ENCODE data around the gene DPP6.

DPP6 gene

DNA sequence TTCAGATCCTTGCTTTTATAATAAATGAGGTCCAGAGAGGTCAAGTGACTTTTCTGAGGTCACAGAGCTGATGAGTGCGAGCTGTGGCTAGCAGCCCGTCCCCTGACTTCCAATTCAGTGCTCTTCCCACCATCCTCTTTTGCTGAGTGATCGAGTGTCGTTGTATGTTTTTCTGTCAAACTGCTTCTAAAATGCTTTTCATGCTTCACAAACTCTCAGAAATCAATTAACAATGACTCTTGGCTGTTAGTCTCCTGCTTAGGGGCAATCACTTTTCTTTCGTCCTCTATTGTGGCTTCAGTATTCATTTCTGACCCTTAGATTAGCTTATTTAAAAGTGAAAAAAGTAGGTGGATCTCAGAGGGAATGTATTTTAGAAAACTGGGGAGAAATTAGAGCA, 423.7 kb downstream of the DPP6 start:
- no peak for DNase-seq

DNA sequence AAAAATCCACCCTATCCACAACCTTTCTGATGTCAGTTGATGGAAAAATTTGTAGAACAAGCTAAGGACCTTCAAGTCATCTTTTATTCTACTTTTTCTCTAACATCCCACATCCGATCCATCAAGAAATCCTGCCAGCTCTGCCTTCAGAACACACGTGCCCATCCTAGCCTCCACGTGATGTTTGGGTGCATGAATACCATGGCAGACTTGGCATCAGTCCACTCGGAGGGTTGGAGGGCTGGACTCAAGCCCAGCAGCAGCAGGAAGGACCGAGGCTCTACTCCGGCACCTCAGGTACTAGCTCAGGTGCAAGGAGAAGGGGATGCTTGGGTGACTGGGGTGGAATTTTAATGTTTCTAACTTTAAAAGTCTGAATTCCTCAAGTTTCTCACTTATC, 428.6 kb downstream of the DPP6 start:
- no peak for DNase-seq

DNA sequence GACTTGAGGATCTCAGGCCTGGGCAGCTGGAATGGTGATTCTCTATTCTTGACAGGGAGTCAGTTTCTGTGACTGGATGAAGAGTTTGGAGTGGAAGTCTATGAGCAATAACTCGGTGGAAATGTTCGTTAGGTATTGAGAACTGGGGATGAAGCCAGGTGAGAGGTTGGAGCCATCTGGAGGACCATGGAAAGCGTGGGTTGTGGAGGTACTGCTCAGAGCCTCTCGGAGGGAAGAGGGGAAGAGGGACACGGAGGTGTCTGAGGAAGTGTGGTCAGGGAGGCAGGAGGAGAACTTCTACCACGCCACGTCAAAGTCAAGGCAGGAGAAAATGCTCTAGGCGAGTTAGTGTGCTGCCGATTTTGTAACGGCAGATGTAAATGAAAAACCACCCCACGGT, 430.7 kb downstream of the DPP6 start:
- DNase-seq, result no peak

DNA sequence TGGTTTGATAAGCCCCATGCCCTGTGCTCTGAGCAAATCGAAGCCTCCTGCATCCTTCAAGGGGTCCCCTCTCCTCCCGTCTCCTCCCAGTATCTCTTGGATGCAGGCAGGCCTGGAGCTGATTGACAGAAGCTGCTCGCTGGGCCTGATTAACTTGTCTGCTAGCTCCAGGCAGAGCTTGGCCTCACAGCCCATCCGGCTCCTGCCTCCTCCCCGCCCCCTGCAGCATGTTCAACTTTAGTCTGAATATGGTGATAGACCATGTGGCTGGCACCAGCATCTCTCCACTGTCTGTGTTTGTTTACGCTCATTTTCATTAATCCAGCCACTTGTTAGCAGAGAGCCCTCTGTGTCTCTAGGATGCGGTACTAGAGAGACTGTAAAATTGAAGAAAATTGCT, 432.2 kb downstream of the DPP6 start:
- DNase-seq, result no peak

DNA sequence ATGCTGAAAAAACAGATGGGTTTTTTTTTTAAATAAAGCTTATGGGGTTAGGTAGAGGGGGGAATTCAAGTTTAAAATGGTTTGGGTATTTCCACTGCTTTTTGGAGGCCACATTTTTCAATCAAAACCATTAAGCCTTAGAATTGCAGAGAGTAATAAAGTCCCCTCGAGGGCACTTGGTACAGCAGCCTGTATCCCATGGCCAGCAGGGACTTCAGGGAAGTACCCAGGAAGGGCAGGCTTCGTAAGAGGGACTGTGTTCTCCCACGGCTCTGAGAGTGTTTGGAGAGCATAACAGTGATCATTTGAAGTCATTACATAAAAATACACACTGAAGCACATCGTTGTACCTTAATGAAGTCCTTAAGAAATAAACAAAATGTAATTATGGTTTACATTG, 432.7 kb downstream of the DPP6 start:
- no peak for DNase-seq

DNA sequence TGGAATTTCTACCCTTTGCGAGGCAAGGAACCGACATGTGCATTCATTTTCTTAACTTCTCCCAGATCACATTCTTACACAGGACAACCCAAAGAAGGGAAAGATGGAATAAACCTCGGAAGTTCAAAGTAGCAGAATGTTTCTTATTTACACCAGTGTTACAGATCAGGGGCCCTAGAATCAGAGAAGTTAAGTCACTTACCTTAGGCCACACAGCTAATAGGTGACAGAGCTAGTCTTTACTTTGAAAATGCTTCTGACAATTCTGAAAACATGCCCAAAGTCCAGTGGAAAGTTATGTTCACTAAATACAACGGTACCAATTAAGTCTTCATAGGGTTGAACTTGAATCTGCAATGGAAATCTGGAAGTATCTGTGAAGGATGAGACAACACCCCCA, 437.7 kb downstream of the DPP6 start:
- DNase-seq, result no peak

DNA sequence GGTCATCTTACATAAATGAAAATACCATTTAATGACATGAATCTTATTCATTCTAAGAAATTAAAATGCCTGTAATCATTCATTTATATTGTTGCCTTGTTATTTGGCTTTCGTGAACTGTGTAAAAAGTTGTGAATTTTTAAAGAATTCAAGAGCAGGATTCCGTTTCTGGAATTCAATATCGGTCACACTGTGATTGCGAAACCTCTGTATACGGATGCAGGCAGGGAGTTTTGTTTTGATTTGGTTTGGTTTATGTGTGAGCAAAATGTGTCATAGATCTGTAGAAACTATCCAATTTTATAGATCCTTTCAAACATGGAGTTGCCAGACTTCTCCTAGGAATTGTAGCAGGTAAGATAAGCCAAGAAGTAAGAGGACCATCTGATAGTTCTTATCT, 441.4 kb downstream of the DPP6 start:
- DNase-seq, result no peak

DNA sequence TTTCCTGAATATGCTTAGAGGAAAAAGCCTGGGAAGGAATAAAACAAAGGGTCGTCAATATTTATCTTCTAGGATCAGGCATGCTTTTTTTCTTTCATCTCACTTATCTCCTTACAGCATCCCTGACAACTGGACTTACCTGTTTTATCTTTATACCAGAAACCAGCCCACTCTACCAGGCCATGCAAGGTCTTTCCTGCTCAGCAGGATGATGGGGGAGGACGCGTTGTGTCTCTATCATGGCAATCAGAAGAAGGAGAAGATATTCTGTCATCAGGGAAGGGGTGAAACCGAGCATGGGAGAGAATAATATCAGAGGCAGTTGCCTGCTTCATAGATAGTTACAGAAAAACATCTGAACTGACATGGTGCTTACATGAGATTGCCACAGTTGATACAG, 445.6 kb downstream of the DPP6 start:
- no peak for DNase-seq

DNA sequence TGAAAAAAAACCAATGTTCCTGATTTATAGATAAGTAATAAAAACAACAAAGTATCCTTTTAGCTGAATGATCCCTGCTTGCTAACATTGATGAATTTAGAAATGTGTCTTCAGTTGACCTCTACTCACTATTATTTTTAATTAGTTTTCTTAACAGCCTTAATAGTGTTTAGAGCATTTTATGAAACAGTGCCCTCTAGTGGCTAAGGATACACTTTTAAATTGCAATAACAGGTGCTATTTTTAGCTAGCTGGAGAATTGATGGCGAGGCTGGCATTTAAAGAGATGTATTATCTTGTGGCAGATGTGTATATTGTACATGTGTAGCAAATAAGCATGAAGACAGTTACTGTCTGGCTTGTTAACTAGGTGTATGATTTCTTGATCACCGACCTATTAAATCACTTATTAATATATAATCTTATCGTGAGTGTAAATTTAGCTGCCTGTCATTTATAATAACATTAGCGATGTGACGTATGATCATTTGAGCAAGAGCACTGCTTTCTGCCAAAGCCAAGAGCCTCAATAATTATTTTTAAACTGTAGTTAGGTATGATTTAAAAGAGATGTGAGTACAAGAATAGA, 451.9 kb downstream of the DPP6 start:
- DNase-seq, result no peak

DNA sequence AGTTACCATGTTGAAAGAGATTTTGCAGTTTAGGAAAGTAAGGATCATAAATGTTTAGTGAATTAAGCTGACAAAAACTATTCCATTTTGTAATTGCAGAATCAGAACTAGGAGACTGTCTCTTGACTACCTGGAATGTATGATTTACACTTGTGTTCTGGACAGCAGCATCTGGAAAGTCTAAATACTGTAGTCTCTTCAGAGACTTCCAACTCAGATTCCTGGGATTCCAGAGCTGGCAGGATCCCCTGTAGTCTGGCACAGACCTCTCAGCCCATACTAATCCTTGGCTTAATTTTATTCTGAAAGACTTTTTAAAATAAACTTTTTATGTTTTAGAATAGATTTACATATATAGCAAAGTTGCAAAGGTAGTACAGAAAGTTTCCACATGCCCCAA, 452.7 kb downstream of the DPP6 start:
- no peak for DNase-seq

DNA sequence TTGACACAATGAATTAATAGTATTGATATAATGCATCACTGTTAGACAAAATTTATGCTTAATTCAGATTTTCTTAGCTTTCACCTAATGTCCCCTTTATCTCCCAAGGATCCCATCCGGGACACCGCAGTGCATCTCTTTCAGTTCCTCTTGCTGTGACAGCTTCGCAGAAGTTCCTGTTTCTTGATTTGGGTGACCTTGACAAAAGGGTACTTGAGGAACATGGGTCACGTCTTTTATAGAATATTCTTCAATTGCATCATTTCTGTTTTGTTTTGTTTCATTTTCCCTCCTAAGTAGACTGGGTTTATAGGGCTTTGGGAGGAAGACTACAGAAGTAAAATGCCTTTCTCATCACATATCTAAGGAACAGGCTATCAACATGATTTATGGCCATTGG, 453.2 kb downstream of the DPP6 start:
- DNase-seq, result no peak

DNA sequence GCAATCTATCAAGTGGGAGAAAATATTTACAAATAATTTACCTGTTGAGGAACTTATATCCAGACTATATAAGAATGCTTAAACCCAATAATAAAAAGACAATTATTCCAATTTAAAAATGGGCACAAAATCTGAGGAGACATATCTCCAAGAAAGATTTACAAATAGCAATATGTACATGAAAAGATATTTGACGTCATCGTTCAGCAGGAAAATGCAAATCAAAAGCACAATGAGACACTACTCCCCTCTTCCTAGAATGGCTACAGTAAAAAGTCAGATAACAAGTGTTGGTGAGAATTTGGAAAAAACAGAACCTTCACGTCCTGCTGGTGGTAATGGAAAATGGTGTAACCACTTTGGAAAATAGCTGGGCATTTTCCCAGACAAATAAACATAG, 457.0 kb downstream of the DPP6 start:
- no peak for DNase-seq

DNA sequence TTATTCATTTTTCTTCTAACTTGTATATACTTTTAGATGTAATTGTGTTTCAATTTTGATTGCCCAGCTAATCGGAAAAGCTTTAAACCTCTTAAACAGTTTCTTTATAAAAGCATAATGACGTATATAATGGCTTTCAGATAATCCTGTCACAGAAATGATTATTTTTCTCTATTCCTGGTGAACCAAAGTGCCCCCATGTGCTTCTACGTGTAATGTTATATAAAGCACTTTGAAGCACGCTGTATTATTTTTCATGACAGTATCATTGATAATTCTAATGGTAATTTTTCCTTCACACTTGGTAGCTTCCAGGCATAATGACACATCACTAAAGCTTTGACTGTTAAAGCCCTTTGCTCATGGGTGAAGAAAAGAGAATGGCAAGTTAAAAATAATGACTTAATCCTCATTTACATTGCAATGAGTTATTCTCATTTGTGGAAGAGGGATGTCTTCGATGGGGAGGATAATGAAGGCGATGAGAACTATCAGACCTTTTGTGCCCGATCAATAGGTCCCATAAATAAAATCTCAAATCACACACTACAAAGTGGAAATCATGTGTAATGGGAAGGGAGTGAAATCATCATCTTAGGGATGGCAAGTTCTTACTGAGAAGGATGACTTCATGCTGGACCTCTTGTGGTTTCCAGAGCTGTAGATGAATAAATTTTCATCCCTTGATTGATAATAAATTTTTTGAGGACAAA, 460.1 kb downstream of the DPP6 start:
- no peak for DNase-seq

DNA sequence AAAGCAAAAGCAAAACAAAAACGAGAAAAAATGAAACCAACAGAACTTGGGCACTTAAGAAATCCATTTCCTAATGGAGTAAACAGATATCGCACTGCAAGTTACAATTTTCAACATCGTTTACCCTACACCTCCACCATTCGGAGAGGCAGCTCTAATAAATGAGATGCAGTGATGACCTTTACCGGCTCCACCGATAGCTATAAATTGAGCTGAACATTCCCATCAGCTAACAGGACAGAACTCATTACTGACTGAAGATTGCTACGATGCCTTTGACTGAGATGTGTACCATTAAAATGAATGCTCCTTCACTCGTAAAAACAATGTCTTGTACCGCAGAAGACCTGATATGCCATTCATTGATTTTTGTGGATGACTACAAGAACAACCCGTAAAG, 465.6 kb downstream of the DPP6 start:
- DNase-seq, result no peak

DNA sequence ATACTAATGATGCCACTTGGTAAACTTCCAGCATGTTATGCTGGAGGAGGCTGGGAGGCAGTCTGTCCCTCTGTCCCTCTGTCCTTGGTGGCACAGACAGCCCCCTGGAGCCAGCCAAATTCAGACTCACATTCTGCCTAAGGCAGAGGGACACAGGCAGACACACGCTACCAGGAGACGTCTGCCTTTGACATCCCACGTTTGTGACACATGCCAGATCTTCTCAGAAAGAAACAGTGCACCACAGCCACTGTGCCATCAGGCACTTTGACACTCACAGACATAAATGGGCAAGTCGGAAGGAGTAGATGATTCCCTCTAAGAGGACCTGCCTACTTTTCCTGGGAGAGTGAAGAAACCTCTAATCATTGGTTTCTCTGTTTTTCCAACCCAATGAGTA, 467.0 kb downstream of the DPP6 start:
- no peak for DNase-seq

DNA sequence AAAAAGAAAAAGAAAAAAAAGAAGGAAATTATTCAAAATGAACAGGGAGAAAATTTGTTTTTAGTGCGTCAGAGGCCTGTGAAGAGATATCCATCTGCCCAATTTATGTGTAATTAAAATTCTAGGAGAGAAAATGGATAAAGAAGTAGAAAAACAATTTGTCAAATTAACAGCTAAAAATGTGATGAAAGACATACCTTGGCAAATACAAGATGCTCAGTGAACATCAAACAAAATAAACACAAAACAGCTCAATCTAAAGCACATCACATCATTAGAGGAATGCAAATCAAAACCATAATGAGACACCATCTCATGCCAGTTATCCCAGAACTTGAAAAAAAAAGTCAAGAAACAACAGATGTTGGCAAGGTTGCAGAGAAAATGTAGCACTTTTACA, 477.9 kb downstream of the DPP6 start:
- DNase-seq, result no peak

DNA sequence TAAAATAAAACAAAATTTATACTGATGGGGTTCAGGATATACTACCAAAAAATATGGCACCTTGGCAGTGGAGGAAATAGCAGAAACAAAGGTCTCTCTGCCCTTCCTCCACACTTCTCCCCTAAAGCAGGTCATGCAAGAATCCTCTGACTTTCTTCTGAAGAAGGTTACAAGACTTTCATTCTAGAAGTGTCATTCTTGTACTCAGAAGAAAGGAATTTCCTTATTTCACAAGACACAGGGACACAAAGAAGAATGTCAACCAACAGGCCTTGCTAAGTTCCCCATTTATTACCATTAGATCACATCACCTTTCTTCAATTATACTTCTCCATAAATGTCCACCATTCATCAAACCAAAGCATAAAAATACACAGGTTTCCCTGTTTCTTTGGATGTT, 480.6 kb downstream of the DPP6 start:
- DNase-seq, result no peak

DNA sequence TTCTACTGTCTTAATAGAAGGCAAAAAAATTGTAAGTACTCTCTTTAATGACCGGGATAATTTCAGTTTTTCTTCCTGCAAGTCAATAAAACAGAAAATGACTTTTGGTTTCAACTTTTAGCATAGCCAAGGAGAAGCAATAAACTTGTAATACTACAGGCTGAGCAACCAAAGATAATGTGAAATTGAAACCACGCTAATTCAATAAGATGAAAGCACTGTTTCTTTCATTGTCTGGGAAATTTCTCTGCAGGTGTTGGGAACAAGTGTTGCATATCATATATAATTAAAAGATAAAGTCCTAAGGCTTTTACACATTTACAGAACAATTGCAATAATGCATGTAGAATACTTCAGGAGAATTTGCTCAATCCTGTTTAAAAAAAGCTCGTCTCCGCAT, 488.4 kb downstream of the DPP6 start:
- DNase-seq, result no peak

DNA sequence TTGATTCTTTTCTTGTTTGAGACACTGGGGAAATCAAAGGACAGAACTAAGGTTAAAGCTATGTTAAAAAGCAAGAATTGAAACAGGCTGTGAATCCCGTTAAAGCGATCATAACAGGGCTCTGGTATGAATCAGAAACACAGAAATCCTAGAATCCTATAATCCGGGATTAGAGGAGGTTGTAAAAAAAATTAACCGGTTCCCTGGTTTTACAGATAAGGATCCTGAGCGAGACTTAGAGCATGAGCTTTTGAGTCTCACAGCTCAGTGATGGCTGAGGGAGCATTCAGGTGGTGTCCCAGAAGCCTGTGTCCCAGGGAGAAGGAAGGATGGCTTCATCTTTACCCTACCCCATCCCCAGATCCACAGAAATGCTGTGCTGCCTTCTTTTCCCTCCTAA, 489.4 kb downstream of the DPP6 start:
- DNase-seq, result no peak

DNA sequence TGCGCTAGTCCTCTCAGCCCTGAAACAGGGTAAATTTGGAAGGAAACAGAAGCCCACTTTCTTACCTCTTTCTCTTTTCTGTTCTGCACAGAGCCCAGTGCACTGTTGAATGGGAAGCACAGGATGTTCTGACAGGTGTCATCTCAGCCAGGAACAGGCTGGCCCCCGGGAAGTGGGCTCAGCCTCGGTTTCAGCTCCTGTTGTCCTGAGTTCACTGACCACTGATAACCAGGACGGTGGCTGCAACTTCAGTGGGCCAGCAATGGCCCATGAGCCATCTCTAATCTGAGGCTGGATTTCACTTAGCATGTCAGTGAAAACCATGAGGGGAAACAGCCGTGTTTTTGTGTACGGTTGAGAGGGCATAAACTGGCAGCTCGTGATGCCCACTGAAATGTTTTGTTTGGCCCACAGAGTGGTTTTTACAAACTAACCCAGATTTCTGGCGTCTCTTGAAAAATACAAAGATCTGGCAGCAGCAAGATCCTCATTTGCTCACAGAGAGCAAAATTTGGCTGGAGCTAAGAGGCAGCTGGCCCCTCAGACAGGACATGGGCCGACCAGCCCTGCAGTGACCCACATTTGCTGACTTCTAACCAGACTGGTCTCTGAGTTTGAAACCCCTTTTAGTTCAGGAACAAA, 494.9 kb downstream of the DPP6 start:
- no peak for DNase-seq

DNA sequence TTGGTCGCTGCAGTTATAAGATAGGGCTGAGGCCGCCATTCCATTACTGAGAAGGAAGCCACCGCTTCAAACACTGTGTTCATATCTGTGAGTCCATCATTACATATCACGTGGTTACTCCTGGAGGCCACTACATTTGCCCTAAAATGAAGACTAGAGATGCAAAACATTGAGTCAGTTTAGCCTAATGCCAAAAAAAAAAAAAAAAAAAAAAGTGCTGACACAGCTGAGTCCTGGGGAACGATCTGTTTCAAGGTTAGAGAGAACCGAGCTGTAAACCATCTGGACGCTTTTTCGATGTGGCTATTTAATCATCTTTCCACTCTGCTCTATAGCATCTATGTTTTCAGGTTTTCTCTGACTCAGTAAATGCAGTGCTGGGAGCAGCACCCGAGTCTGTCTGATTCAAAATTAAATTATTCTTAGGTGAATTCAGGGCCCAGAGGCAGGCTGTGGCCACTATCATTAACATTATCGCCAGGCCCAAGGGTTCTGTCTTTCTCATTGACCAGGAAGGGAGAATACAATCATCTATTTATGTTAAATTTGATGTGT, 501.6 kb downstream of the DPP6 start:
- DNase-seq, result no peak

DNA sequence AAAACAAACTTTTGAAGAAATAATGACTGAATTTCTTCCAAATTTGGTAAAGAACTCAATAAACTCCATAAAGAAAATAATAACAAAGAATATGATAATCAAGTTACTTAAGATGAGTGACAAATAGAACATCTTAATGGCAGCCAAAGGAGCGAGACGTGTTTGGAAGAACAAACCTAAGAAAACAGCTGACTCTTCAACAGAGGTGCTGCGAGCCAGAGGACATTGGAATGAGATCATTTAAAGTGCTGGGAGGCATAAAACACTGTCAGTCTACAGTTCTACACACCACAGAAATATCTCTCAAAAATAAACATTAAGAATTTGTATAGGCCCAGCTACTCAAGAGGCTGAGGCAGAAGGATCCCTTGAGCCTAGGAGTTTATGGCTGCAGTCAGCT, 507.3 kb downstream of the DPP6 start:
- no peak for DNase-seq

DNA sequence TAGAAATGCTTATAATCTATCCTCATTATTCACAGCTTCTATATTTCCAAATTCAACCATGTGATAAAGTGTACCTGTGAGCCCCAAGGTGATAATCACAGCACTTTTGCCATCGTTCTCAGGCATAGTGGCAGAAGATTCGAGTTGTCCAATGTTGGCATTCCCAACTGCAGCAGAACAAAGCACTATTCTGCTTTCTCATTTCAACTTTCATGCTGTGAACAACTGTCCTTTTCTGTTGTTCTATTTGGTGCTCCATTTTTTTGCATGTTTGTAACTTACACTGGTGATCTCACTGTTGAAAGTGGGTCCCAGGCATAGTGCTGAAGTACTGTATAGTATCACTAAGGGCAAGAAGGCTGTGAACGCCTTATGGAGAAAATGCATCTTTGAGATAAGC, 512.5 kb downstream of the DPP6 start:
- no peak for DNase-seq

DNA sequence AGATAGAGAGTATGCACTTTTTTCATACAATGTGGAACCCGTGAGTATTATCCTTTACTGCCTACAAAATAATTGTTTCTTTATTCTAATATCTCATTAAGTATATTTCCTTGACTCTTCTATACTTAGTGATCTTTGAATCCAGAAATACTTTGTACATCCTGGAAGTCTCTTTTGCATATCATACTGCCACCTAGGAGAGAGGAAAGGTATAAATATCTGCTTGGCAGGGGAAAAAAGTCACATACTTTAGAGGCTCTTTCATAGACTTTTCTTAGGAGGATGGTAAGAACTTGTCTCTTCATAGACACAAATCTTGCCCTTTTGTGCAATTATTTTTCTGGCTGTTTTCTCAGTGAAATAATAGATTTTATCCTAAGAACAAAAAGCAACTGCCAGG, 514.7 kb downstream of the DPP6 start:
- no peak for DNase-seq

DNA sequence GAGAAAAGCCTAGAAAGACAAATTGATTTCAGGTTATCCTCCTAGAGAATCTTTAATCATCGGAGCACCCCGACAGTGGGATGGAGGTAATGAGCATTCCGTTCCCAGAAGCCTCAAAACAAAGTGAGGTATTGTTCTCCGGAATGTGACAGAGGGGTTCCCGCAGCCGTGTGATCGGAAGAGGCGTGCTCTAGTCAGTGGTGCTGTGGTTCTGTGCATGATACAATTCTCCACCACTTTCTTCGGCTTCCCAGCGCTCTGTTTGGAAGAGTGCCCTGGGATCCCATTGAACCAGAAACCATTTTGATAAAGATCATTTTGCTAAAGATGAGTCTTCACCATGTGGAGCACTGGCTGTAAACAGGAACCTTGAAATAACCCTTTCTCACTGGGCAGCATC, 516.1 kb downstream of the DPP6 start:
- no peak for DNase-seq

Measured in activated CD4-positive, alpha-beta T cell treated with anti-CD3 and anti-CD28 coated beads, Interleukin-2, amount 50 U/mL, for 48 hours (primary cell).